Neuron (in vitro differentiated cells): ENCODE measurements around the gene PEX16.

Source experiments
- H2AFZ ChIP-seq: one replicate; pipeline ENCODE4 v1.6.1; 2013; ENCODE audit warnings: low read depth, mild to moderate bottlenecking, inconsistent platforms, low read length, moderate library complexity
- H3K27me3 ChIP-seq: one replicate; pipeline ENCODE4 v1.6.1; 2013; ENCODE audit warnings: low read length; ENCODE audit not compliant: insufficient read depth
- H3K36me3 ChIP-seq: one replicate; pipeline ENCODE4 v1.6.1; 2013; ENCODE audit warnings: low read length; ENCODE audit not compliant: insufficient read depth
- H3K4me1 ChIP-seq: one replicate; pipeline ENCODE4 v1.6.1; 2013; ENCODE audit warnings: low read length; ENCODE audit not compliant: insufficient read depth
- H3K4me3 ChIP-seq: 2 replicates; pipeline ENCODE4 v1.5.1; 2013; ENCODE audit warnings: mild to moderate bottlenecking, low read length, moderate library complexity
- H3K9me3 ChIP-seq: one replicate; pipeline ENCODE4 v1.6.1; 2013; ENCODE audit warnings: low read length

PEX16 gene

GRCh38 chr11:45894555-45895247 is 23.0 kb downstream of the PEX16 start:
- no peaks in the 10 kb centered on the region for H3K27me3 ChIP-seq
- H2AFZ ChIP-seq: no peak overlapping the region
- no peaks in the 10 kb centered on the region for H3K9me3 ChIP-seq
- no peaks in the 10 kb centered on the region for H3K36me3 ChIP-seq
- H3K4me3 ChIP-seq: no peak overlapping the region
- H3K4me1 ChIP-seq: peaks cover 39% of the 10 kb centered on the region

GRCh38 chr11:45892856-45893255 is 24.8 kb downstream of the PEX16 start:
- Histone ChIP-seq H3K4me3 (no peak overlapping the region), H3K4me1 (peaks cover 28% of the 10 kb centered on the region), H3K36me3 (no peaks in the 10 kb centered on the region), H2AFZ (no peak overlapping the region), H3K27me3 (no peaks in the 10 kb centered on the region), H3K9me3 (no peaks in the 10 kb centered on the region)

- no peaks in the 10 kb centered on the region for H3K27me3 ChIP-seq
- H2AFZ ChIP-seq: no peak overlapping the region
- H3K4me1 ChIP-seq: peaks cover 25% of the 10 kb centered on the region
- no peak overlapping the region for H3K4me3 ChIP-seq
- no peaks in the 10 kb centered on the region for H3K9me3 ChIP-seq
- no peaks in the 10 kb centered on the region for H3K36me3 ChIP-seq
Observed at GRCh38 chr11:45890886-45891550, 26.7 kb downstream of the PEX16 start.

- Histone ChIP-seq H3K4me1 (peaks cover 23% of the 10 kb centered on the region), H2AFZ (no peak overlapping the region), H3K36me3 (no peaks in the 10 kb centered on the region), H3K9me3 (no peaks in the 10 kb centered on the region), H3K4me3 (no peak overlapping the region), H3K27me3 (no peaks in the 10 kb centered on the region)
Observed at GRCh38 chr11:45889966-45890365, 27.7 kb downstream of the PEX16 start.

GRCh38 chr11:45889555-45889954 is 28.1 kb downstream of the PEX16 start:
- H3K4me3 ChIP-seq: no peak overlapping the region
- no peaks in the 10 kb centered on the region for H3K36me3 ChIP-seq
- no peak overlapping the region for H2AFZ ChIP-seq
- H3K27me3 ChIP-seq: no peaks in the 10 kb centered on the region
- no peaks in the 10 kb centered on the region for H3K9me3 ChIP-seq
- peaks cover 23% of the 10 kb centered on the region for H3K4me1 ChIP-seq

GRCh38 chr11:45887587-45887986 is 30.1 kb downstream of the PEX16 start:
- H2AFZ ChIP-seq: no peak overlapping the region
- H3K4me1 ChIP-seq: peaks cover 12% of the 10 kb centered on the region
- no peaks in the 10 kb centered on the region for H3K36me3 ChIP-seq
- no peaks in the 10 kb centered on the region for H3K9me3 ChIP-seq
- no peak overlapping the region for H3K4me3 ChIP-seq
- no peaks in the 10 kb centered on the region for H3K27me3 ChIP-seq

GRCh38 chr11:45886816-45887520 is 30.7 kb downstream of the PEX16 start:
- H3K4me1 ChIP-seq: peaks cover 10% of the 10 kb centered on the region
- H3K4me3 ChIP-seq: peak overlapping the region; percentile 64
- H3K36me3 ChIP-seq: peaks cover 1% of the 10 kb centered on the region
- no peak overlapping the region for H2AFZ ChIP-seq
- H3K27me3 ChIP-seq: no peaks in the 10 kb centered on the region
- H3K9me3 ChIP-seq: no peaks in the 10 kb centered on the region

GRCh38 chr11:45885921-45886721 is 31.6 kb downstream of the PEX16 start:
- H3K27me3 ChIP-seq: no peaks in the 10 kb centered on the region
- no peaks in the 10 kb centered on the region for H3K9me3 ChIP-seq
- H3K36me3 ChIP-seq: peaks cover 5% of the 10 kb centered on the region
- H3K4me3 ChIP-seq: peak overlapping the region; percentile 64
- H3K4me1 ChIP-seq: peaks cover 10% of the 10 kb centered on the region
- peak overlapping the region; percentile 92 for H2AFZ ChIP-seq

- Histone ChIP-seq H3K36me3 (peaks cover 10% of the 10 kb centered on the region), H3K4me3 (peak within 1 kb of the TSS; percentile 64), H2AFZ (peak within 1 kb of the TSS; percentile 92), H3K27me3 (no peaks in the 10 kb centered on the region), H3K9me3 (no peaks in the 10 kb centered on the region), H3K4me1 (peaks cover 10% of the 10 kb centered on the region)
Observed at GRCh38 chr11:45885274-45885920, 32.3 kb downstream of the PEX16 start, which contains the start of gene MAPK8IP1. MAPK8IP1 (plus strand) TSS chr11:45885651; CDS start chr11:45885821, 170 bp downstream.

GRCh38 chr11:45884596-45885185 is 33.0 kb downstream of the PEX16 start:
- Histone ChIP-seq H3K4me1 (peaks cover 10% of the 10 kb centered on the region), H3K27me3 (no peaks in the 10 kb centered on the region), H3K36me3 (peaks cover 10% of the 10 kb centered on the region), H2AFZ (no peak overlapping the region), H3K4me3 (peak overlapping the region; percentile 64), H3K9me3 (no peaks in the 10 kb centered on the region)

GRCh38 chr11:45881708-45882368 is 35.8 kb downstream of the PEX16 start:
- Histone ChIP-seq H3K36me3 (peaks cover 25% of the 10 kb centered on the region), H3K9me3 (no peaks in the 10 kb centered on the region), H2AFZ (no peak overlapping the region), H3K4me3 (no peak overlapping the region), H3K4me1 (peaks cover 10% of the 10 kb centered on the region), H3K27me3 (no peaks in the 10 kb centered on the region)
